GM15510 (cell line): ENCODE measurements around the gene NRXN3.

Experiments used
- POLR2A ChIP-seq: IDR thresholded peaks from 3 replicates; pipeline ENCODE4 v1.6.1; 2011; ENCODE audit warnings: borderline replicate concordance; ENCODE audit not compliant: insufficient read length; ENCODE audit errors: extremely low read depth

The NRXN3 gene

GRCh38 chr14:78251308-78251707 lies 81.1 kb downstream of the NRXN3 start:
- TF ChIP-seq POLR2A, result no peak

DNA sequence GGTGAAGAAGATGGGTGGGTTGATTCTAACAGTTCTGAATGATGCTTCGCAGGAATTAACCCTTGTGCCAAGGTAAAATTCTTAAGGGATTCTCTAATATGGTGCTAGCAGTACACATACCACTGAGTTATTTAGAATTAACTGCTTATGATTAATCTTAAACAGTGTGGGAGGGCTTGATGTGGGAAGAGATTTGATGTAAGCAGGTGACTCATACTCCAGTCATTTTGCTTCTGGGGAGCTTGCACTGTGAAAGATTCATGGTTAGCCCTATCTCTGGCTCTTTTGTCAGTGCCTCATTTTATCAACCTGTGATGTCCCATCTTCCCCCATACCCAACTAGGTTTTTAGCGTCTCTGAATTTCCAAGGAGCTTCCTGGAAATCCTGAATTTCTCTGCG lies 83.8 kb downstream of the NRXN3 start:
- TF ChIP-seq POLR2A, result no peak

DNA sequence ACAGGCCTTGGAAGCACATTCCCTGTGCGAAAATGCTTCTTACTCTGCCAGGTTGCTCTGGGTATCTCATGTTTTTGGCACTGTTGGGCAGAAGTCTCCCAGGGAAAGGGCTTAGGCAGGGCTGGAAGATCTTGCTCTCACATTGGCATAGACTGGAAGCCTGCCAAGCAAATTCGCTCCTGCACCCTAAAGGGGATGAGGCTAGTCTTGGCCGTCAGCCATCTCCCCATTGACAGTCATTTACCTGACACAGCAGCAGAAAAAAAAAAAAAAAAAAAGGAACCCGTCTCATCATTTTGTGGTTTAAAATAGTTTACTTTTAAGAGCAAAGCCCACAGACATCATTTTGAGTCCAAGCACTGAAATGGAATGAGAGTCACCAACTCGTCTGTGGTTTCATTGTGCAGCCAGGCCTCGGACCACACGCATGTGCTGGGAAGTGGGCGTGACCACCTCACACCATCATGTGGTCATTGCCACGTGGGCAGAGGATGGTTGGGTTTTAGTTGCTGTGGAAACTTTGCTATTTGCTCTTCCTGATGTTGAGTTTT lies 84.8 kb downstream of the NRXN3 start:
- no peak for TF ChIP-seq POLR2A

- no peak for TF ChIP-seq POLR2A
Observed at GRCh38 chr14:78259831-78260230, 89.7 kb downstream of the NRXN3 start.

- TF ChIP-seq POLR2A, result no peak
Observed at GRCh38 chr14:78278464-78279250, 108.5 kb downstream of the NRXN3 start.

DNA sequence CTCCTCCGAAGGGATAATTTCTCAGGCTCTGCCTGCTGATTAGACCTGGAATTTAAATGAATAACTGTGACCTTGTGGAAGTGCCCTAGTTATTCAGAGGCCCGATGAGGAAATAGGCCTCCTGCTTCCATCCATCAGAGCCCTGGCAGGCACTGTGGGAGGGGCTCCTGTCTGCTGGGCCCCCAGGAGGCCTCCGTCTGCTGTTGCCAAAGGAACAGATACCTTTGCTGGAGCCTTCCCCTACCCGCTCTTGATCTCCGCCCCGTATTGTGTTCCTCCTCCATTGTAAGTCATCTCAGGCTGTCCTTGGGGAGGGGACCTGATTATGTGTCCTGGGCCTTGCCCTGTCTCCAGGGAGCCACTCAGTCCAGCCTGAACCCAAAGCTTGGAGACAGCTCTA lies 112.3 kb downstream of the NRXN3 start:
- TF ChIP-seq POLR2A, result no peak

DNA sequence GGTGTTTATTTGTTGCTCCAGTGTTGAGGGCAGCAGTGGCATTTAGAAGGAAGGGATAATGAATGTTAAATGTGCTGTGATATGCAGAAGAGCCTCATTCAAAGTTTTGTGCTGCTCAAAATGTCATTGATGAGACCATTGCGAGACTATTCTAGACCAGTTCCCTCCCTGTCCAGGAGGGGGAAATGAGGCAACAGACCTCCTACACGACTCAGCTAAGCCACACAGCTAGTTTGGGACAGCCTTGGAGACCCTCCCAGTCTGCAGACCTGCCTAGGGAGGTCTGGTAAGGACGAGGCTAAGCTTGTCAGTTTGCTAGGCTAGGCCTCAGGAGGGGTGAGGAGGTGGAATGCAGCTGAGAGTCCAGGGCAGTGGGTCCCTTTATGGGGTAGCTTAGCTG lies 116.0 kb downstream of the NRXN3 start:
- no peak for TF ChIP-seq POLR2A

DNA sequence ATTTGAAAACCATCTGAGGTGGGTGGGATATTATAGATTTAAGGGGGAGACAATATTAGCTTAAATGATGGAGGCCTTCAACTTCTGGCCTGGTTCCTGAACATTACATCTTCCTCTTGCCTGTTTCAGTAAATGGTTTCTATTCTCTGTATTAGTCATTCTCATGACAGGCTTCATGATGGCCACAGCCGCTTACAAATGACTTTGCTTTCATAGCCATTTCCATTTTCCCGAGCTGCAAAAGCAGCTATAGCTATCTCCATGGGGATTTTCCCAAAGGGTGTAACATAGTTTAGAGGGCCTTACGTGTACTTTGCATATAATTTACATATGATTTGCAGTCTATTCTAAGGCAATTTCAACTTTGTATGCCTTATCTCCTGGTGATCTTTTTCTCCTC lies 121.8 kb downstream of the NRXN3 start:
- TF ChIP-seq POLR2A, result no peak

- no peak for TF ChIP-seq POLR2A
Observed at GRCh38 chr14:78297858-78298257, 127.7 kb downstream of the NRXN3 start.

GRCh38 chr14:78298298-78298697 lies 128.1 kb downstream of the NRXN3 start:
- no peak for TF ChIP-seq POLR2A

GRCh38 chr14:78302841-78303240 lies 132.7 kb downstream of the NRXN3 start:
- TF ChIP-seq POLR2A, result no peak

DNA sequence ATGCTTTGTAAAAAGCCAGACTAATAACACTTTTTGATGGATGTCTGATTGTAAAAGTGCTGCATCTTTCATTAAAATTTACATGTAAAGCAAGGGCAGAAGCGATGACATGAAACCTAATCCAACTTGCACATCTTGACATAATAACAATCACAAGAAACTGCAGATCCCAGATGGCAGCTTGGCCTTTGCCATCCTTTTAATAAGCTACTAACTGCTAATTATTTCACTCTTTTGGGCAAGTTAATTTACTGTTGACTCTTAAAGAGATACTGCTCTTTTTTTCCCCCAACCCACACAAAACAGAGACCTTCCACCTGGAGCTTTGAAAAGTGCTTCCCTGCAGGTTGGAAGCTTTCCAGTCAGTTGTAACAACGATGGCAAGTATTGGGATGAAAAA lies 137.5 kb downstream of the NRXN3 start:
- no peak for TF ChIP-seq POLR2A

DNA sequence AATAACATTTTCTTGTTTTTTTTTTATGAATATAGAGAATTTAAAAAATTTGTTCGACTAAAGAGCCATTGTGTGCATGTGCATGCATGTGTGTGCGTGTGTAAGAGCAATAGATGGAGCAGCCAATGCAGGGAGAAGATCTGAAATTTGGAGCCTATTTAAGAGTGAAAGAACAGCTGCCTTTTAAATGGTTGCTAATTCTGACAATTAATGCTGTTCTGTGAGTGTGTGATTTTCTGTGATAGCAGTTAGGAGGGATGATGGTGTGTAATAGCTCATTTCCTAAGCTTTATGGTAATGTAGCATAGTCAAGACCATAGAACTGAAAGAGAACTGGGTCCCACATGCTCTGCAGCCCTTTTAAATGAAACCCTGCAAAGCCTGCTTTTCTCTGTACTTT lies 137.9 kb downstream of the NRXN3 start:
- no peak for TF ChIP-seq POLR2A

GRCh38 chr14:78310272-78310671 lies 140.1 kb downstream of the NRXN3 start:
- no peak for TF ChIP-seq POLR2A

DNA sequence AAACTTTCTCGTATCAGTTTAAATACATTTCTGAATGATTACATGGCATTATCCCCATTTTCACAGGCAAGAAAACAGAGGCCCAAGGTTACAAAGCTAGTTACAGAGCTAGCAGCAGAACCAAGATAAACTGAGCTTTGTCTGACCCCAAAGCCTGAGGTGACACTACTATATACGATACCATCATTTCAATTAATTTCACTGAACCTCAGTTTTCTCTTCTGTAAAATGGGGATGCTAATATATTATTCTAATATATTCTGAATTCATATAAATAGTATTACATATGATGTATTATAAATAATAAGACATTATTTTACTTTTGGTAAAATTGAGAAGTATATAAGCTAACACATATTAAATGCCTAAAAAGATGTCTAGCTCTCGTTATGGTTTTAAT lies 143.3 kb downstream of the NRXN3 start:
- TF ChIP-seq POLR2A, result no peak

- TF ChIP-seq POLR2A, result no peak
Observed at GRCh38 chr14:78314484-78314883, 144.3 kb downstream of the NRXN3 start.
